HepG2 (cell line): ENCODE measurements around the gene C1orf35. TPM values are rescaled to one million over a fixed set of nuclear protein-coding genes. Genes with fewer than 3 reads are reported as not detected.

Experiments
- AGO1 ChIP-seq: fragments of 200-400 bp; formaldehyde crosslinking; IDR thresholded peaks from 2 replicates; pipeline ENCODE4 v1.6.1; 2017; ENCODE audit warnings: mild to moderate bottlenecking, low read depth, low read length, moderate library complexity; ENCODE audit not compliant: poor library complexity, severe bottlenecking
- CC2D1A ChIP-seq: sonication (generic); formaldehyde crosslinking; IDR thresholded peaks from 2 replicates; pipeline ENCODE4 v1.8.1; 2023; ENCODE audit warnings: mild to moderate bottlenecking, missing genetic modification reagents
- ZBTB38 ChIP-seq: sonication (generic); formaldehyde crosslinking; IDR thresholded peaks from 2 replicates; pipeline ENCODE4 v1.5.1; 2020; ENCODE audit warnings: mild to moderate bottlenecking, missing genetic modification reagents
- ZNF136 ChIP-seq: sonication (generic); formaldehyde crosslinking; IDR thresholded peaks from 2 replicates; pipeline ENCODE4 v1.8.1; 2022; ENCODE audit warnings: low read depth, mild to moderate bottlenecking, moderate library complexity, missing genetic modification reagents
- ZNF264 ChIP-seq: sonication (generic); formaldehyde crosslinking; IDR thresholded peaks from 2 replicates; pipeline ENCODE4 v1.4.0; 2020; ENCODE audit warnings: missing genetic modification reagents
- ZNF33B ChIP-seq: sonication (generic); formaldehyde crosslinking; IDR thresholded peaks from 2 replicates; pipeline ENCODE4 v1.5.1; 2020; ENCODE audit warnings: mild to moderate bottlenecking, missing genetic modification reagents
- ZNF570 ChIP-seq: sonication (generic); formaldehyde crosslinking; IDR thresholded peaks from 2 replicates; pipeline ENCODE4 v1.4.0; 2020; ENCODE audit warnings: mild to moderate bottlenecking, missing genetic modification reagents, borderline replicate concordance
- ZZZ3 ChIP-seq: sonication (generic); formaldehyde crosslinking; IDR thresholded peaks from 2 replicates; pipeline ENCODE4 v1.4.0; 2020; ENCODE audit warnings: missing genetic modification reagents, mild to moderate bottlenecking, borderline replicate concordance
- polyA plus RNA-seq, 8 experiments: library from polyadenylated mRNA; depleted of rRNA in 3 of 8; stranded (reverse) in 7 of 8; unstranded in 1 of 8; fragments of >200 nt; fragmentation: Illumina TruSeq in 4 of 8; extraction: Trizol in 4 of 8; gene quantifications; 2 replicates each; pipeline versions ENCODE4 v1.2.1 to v1.2.3, GENCODE V29; 2011 to 2016; ENCODE audit warnings: low read depth in 4 of 8, missing spikeins in 1 of 8, mixed read lengths in 1 of 8; ENCODE audit not compliant: insufficient read depth in 1 of 8
- total RNA-seq, 5 experiments: library from RNA; depleted of rRNA; stranded (reverse); fragments of >200 nt; fragmentation: Illumina TruSeq; extraction: Trizol; gene quantifications; 2 replicates each; pipeline ENCODE4 v1.2.3, GENCODE V29; 2016; ENCODE audit warnings: low read depth in 1 of 5
- TF ChIP-seq, protein P1 (sequence below): fragments of 450-650 bp; IDR thresholded peaks from 2 replicates; pipeline ENCODE4 v1.6.1; 2016
- TF ChIP-seq, protein P2 (sequence below): IDR thresholded peaks from 2 replicates; pipeline ENCODE4 v1.6.1; 2018; ENCODE audit warnings: missing genetic modification reagents, mild to moderate bottlenecking, missing compliant biosample characterization
- TF ChIP-seq, protein P3 (sequence below): sonication (generic); formaldehyde crosslinking; IDR thresholded peaks from 2 replicates; pipeline ENCODE4 v1.4.0; 2020; ENCODE audit warnings: missing genetic modification reagents, mild to moderate bottlenecking, borderline replicate concordance
- TF ChIP-seq, protein P4 (sequence below): sonication (generic); formaldehyde crosslinking; IDR thresholded peaks from 2 replicates; pipeline ENCODE4 v1.8.1; 2023; ENCODE audit warnings: missing genetic modification reagents, mild to moderate bottlenecking, borderline replicate concordance
- TF ChIP-seq, protein P5 (sequence below): sonication (generic); formaldehyde crosslinking; IDR thresholded peaks from 2 replicates; pipeline ENCODE4 v1.8.1; 2023; ENCODE audit warnings: mild to moderate bottlenecking, missing genetic modification reagents
- TF ChIP-seq, protein P6 (sequence below), 2 experiments: IDR thresholded peaks; 2 replicates each; pipeline ENCODE4 v1.6.1; 2011 to 2012; ENCODE audit warnings: low read length in 2 of 2, borderline replicate concordance in 1 of 2, low read depth in 1 of 2, mild to moderate bottlenecking in 1 of 2, moderate library complexity in 1 of 2
- TF ChIP-seq, protein P7 (sequence below): sonication (generic); formaldehyde crosslinking; IDR thresholded peaks from 2 replicates; pipeline ENCODE4 v1.4.0; 2020; ENCODE audit warnings: mild to moderate bottlenecking, missing genetic modification reagents

C1orf35 gene
- total and polyA plus RNA-seq, 2 of the 13 experiments (the other 11 are each of a cell fraction or from before 2014, with no cell fraction given): 8.1 to 19.3 TPM

DNA sequence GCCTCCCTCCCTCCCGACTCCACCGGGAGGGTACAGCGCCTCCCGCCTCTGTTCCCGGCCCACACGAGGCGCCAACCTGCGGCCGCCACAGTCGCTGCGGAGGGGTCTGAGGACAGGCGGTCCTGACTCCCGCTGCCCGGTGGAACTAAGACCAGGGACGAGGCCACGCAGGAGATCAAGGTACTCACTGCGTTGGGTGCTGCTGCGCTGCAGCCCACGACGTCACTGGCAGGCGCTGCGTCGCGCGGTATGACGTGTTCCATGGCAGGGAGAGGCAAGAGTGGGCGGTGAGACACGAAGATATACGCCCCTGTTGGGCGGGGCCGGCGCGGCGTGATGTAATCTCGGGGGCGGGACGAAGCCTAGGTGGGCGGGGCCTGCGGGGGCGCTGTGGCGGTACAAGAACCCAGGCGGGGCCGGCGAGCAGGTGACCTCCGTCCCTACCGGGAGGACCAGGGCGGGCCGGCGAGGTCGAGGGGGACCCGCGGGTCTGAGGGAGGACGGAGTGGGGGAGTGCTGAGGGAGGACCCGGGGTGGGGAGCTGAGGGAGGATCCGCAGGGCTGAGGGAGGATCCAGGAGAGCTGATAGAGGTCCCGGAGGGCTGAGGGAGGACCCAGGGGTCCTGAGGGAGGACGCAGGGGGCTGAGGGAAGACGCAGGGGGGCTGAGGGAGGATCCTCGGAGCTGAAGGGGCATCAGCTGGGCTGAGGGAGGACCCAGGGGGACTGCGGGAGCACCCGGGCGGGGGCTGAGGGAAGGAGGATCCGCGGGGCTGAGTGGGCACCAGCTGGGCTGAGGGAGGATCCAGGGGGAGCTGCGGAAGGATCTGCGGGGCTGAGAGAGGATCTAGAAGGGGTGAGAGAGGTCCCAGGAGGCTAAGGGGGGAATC is 6.2 kb upstream of the C1orf35 start, which contains the start of gene MRPL55 (continued):
- TF ChIP-seq ZNF33B (0 out of 2 replicates have a peak, but pooled peaks have one; percentile 90), AGO1 (no peak), ZZZ3 (CRISPR knock-in tag) (no peak; the same call in 1 of the 2 replicates), CC2D1A (CRISPR knock-in tag) (peak; percentile 93), ZNF570 (CRISPR knock-in tag) (no peak), ZBTB38 (CRISPR knock-in tag) (peak; percentile 35), ZNF136 (CRISPR knock-in tag) (peak; percentile 85; the same call in 1 of the 2 replicates), ZNF264 (0 out of 2 replicates have a peak, but pooled peaks have one; percentile 56)
- TF ChIP-seq, protein P1, sequence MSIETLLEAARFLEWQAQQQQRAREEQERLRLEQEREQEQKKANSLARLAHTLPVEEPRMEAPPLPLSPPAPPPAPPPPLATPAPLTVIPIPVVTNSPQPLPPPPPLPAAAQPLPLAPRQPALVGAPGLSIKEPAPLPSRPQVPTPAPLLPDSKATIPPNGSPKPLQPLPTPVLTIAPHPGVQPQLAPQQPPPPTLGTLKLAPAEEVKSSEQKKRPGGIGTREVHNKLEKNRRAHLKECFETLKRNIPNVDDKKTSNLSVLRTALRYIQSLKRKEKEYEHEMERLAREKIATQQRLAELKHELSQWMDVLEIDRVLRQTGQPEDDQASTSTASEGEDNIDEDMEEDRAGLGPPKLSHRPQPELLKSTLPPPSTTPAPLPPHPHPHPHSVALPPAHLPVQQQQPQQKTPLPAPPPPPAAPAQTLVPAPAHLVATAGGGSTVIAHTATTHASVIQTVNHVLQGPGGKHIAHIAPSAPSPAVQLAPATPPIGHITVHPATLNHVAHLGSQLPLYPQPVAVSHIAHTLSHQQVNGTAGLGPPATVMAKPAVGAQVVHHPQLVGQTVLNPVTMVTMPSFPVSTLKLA: peak; percentile 58
- TF ChIP-seq, protein P2, sequence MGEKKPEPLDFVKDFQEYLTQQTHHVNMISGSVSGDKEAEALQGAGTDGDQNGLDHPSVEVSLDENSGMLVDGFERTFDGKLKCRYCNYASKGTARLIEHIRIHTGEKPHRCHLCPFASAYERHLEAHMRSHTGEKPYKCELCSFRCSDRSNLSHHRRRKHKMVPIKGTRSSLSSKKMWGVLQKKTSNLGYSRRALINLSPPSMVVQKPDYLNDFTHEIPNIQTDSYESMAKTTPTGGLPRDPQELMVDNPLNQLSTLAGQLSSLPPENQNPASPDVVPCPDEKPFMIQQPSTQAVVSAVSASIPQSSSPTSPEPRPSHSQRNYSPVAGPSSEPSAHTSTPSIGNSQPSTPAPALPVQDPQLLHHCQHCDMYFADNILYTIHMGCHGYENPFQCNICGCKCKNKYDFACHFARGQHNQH (CRISPR knock-in tag): peak; percentile 71; the same call in 1 of the 2 replicates
- TF ChIP-seq, protein P3, sequence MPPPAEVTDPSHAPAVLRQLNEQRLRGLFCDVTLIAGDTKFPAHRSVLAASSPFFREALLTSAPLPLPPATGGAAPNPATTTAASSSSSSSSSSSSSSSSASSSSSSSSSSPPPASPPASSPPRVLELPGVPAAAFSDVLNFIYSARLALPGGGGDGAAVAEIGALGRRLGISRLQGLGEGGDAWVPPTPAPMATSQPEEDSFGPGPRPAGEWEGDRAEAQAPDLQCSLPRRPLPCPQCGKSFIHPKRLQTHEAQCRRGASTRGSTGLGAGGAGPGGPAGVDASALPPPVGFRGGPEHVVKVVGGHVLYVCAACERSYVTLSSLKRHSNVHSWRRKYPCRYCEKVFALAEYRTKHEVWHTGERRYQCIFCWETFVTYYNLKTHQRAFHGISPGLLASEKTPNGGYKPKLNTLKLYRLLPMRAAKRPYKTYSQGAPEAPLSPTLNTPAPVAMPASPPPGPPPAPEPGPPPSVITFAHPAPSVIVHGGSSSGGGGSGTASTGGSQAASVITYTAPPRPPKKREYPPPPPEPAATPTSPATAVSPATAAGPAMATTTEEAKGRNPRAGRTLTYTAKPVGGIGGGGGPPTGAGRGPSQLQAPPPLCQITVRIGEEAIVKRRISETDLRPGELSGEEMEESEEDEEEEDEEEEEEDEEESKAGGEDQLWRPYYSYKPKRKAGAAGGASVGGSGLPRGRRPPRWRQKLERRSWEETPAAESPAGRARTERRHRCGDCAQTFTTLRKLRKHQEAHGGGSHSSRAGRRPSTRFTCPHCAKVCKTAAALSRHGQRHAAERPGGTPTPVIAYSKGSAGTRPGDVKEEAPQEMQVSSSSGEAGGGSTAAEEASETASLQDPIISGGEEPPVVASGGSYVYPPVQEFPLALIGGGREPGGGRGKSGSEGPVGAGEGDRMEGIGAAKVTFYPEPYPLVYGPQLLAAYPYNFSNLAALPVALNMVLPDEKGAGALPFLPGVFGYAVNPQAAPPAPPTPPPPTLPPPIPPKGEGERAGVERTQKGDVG (CRISPR knock-in tag): peak; percentile 56; the same call in 1 of the 2 replicates
- TF ChIP-seq, protein P4, sequence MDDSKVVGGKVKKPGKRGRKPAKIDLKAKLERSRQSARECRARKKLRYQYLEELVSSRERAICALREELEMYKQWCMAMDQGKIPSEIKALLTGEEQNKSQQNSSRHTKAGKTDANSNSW (CRISPR knock-in tag): no peak; the same call in 1 of the 2 replicates
- TF ChIP-seq, protein P5, sequence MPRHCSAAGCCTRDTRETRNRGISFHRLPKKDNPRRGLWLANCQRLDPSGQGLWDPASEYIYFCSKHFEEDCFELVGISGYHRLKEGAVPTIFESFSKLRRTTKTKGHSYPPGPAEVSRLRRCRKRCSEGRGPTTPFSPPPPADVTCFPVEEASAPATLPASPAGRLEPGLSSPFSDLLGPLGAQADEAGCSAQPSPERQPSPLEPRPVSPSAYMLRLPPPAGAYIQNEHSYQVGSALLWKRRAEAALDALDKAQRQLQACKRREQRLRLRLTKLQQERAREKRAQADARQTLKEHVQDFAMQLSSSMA (CRISPR knock-in tag): peak; percentile 62; the same call in 1 of the 2 replicates
- TF ChIP-seq, protein P6, sequence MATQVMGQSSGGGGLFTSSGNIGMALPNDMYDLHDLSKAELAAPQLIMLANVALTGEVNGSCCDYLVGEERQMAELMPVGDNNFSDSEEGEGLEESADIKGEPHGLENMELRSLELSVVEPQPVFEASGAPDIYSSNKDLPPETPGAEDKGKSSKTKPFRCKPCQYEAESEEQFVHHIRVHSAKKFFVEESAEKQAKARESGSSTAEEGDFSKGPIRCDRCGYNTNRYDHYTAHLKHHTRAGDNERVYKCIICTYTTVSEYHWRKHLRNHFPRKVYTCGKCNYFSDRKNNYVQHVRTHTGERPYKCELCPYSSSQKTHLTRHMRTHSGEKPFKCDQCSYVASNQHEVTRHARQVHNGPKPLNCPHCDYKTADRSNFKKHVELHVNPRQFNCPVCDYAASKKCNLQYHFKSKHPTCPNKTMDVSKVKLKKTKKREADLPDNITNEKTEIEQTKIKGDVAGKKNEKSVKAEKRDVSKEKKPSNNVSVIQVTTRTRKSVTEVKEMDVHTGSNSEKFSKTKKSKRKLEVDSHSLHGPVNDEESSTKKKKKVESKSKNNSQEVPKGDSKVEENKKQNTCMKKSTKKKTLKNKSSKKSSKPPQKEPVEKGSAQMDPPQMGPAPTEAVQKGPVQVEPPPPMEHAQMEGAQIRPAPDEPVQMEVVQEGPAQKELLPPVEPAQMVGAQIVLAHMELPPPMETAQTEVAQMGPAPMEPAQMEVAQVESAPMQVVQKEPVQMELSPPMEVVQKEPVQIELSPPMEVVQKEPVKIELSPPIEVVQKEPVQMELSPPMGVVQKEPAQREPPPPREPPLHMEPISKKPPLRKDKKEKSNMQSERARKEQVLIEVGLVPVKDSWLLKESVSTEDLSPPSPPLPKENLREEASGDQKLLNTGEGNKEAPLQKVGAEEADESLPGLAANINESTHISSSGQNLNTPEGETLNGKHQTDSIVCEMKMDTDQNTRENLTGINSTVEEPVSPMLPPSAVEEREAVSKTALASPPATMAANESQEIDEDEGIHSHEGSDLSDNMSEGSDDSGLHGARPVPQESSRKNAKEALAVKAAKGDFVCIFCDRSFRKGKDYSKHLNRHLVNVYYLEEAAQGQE (IDR thresholded peaks at IDR 0.05; ENCODE audit: borderline replicate concordance in 1 of 2, low read depth in 1 of 2, low read length in 2 of 2): no peak
- TF ChIP-seq, protein P7, sequence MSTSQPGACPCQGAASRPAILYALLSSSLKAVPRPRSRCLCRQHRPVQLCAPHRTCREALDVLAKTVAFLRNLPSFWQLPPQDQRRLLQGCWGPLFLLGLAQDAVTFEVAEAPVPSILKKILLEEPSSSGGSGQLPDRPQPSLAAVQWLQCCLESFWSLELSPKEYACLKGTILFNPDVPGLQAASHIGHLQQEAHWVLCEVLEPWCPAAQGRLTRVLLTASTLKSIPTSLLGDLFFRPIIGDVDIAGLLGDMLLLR (CRISPR knock-in tag): no peak
